K562 (cell line): ENCODE measurements around the gene FOXR1. TPM values are rescaled to one million over a fixed set of nuclear protein-coding genes. Genes with fewer than 3 reads are reported as not detected.

Experiments used
- ATAC-seq: fragments of 200-7000 bp; cut with Tn5 transposase; 3 replicates; pipeline ENCODE4 v1.9.1; 2020; ENCODE audit warnings: moderate library complexity
- BruUV-seq: library from RNA; stranded (reverse); fragments of 400-500 nt; replicated peaks from 2 replicates; lab custom pipeline; 2021; lab: Mats Ljungman, UMichigan
- CTCF ChIA-PET: fragments of 300-600 bp; formaldehyde crosslinking; extraction: SDS; loops from one replicate; lab custom pipeline; 2021; ENCODE audit warnings: low intra/inter-chr PET ratio; lab: Yijun Ruan, JAX
- POLR2A ChIA-PET: fragments of 300-600, 350-650 bp; sonication (Branson Sonifier 250); formaldehyde crosslinking; extraction: SDS; loops from one replicate; lab custom pipeline; 2021; ENCODE audit warnings: antibody characterized with exemption, inconsistent platforms; lab: Yijun Ruan, JAX
- DNase-seq, 4 experiments: peaks; one replicate each; pipeline versions ENCODE4 v3.0.0 to v3.0.0-alpha.2; 2011 to 2018; ENCODE audit warnings: low spot score in 3 of 4, mixed read lengths in 3 of 4; ENCODE audit errors: extremely low read depth in 1 of 4
- FAIRE-seq: peaks from 2 replicates; lab custom pipeline; 2011; peaks lifted over from hg19 to GRCh38; lab: Jason Lieb, UNC
- H2AFZ ChIP-seq: 2 replicates; pipeline ENCODE4 v1.6.0; 2011; ENCODE audit warnings: low read depth, low read length, control low read depth, inconsistent platforms
- H3K27ac ChIP-seq: fragments of 200-600 bp; 3 replicates; pipeline ENCODE4 v1.8.0; 2011; ENCODE audit warnings: low read depth, mild to moderate bottlenecking, control low read depth, inconsistent platforms, low read length, moderate library complexity, mixed read lengths; ENCODE audit errors: extremely low read depth
- H3K27me3 ChIP-seq, 2 experiments: fragments of 300-600 bp in 1 of 2; 2 replicates in 1 of 2; 3 replicates in 1 of 2; pipeline versions ENCODE4 v1.6.0 to v1.8.0; 2011; ENCODE audit warnings: inconsistent platforms in 2 of 2, low read length in 2 of 2, mild to moderate bottlenecking in 1 of 2, mixed read lengths in 1 of 2, moderate library complexity in 1 of 2; ENCODE audit not compliant: control insufficient read depth in 2 of 2, insufficient read depth in 2 of 2
- H3K36me3 ChIP-seq: fragments of 300-600 bp; 3 replicates; pipeline ENCODE4 v1.8.0; 2011; ENCODE audit warnings: mild to moderate bottlenecking, low read length, inconsistent platforms; ENCODE audit not compliant: control insufficient read depth, insufficient read depth
- H3K4me1 ChIP-seq, 2 experiments: fragments of 200-600 bp in 1 of 2; replicated peaks in 1 of 2; 2 replicates in 1 of 2; 3 replicates in 1 of 2; pipeline versions ENCODE4 v1.5.1 to v1.8.0; 2011; ENCODE audit warnings: inconsistent platforms in 2 of 2, low read length in 2 of 2, mild to moderate bottlenecking in 1 of 2, mixed read lengths in 1 of 2, moderate library complexity in 1 of 2; ENCODE audit not compliant: control insufficient read depth in 2 of 2, insufficient read depth in 2 of 2
- H3K4me2 ChIP-seq: 2 replicates; pipeline ENCODE4 v1.6.1; 2011; ENCODE audit warnings: low read length, control low read depth, inconsistent platforms, mixed read lengths; ENCODE audit not compliant: insufficient read depth
- H3K4me3 ChIP-seq: fragments of 200-600 bp; sonication (generic), shearing (Covaris generic); 2 replicates; pipeline ENCODE4 v1.5.1; 2016; ENCODE audit warnings: control low read depth, inconsistent platforms
- H3K79me2 ChIP-seq: fragments of 200-600 bp; 3 replicates; pipeline ENCODE4 v1.8.0; 2011; ENCODE audit warnings: low read length, inconsistent platforms; ENCODE audit not compliant: control insufficient read depth, insufficient read depth
- H3K9ac ChIP-seq, 2 experiments: 2 replicates each; pipeline versions ENCODE4 v1.6.0 to v1.6.1; 2011; ENCODE audit warnings: low read depth in 2 of 2, low read length in 2 of 2, control low read depth in 1 of 2, inconsistent platforms in 1 of 2, mild to moderate bottlenecking in 1 of 2, mixed read lengths in 1 of 2; ENCODE audit not compliant: insufficient read depth in 1 of 2
- H3K9me1 ChIP-seq: one replicate; pipeline ENCODE4 v1.6.0; 2011; ENCODE audit warnings: inconsistent platforms, mild to moderate bottlenecking, low read length, moderate library complexity; ENCODE audit not compliant: control insufficient read depth, insufficient read depth
- H3K9me3 ChIP-seq: replicated peaks from 2 replicates; pipeline ENCODE4 v1.5.1; 2011; ENCODE audit warnings: low read depth, low read length, inconsistent platforms; ENCODE audit not compliant: control insufficient read depth, insufficient read depth
- H4K20me1 ChIP-seq: replicated peaks from 2 replicates; pipeline ENCODE4 v1.6.1; 2011; ENCODE audit warnings: low read length, inconsistent platforms, mixed read lengths; ENCODE audit not compliant: control insufficient read depth, insufficient read depth
- ATF3 ChIP-seq, 2 experiments: fragments of 450-650 bp in 1 of 2; sonication (generic) in 1 of 2; formaldehyde crosslinking in 1 of 2; IDR thresholded peaks in 1 of 2; conservative IDR thresholded peaks in 1 of 2; 2 replicates each; pipeline versions ENCODE4 v1.6.1 to v1.8.1; 2016 to 2023; ENCODE audit warnings: mild to moderate bottlenecking in 2 of 2, moderate library complexity in 2 of 2, inconsistent platforms in 1 of 2, missing genetic modification reagents in 1 of 2
- CBFB ChIP-seq: sonication (generic); formaldehyde crosslinking; IDR thresholded peaks from 2 replicates; pipeline ENCODE4 v1.4.0; 2020; ENCODE audit warnings: mild to moderate bottlenecking, missing genetic modification reagents
- CBX1 ChIP-seq: sonication (generic); IDR thresholded peaks from 2 replicates; pipeline ENCODE4 v1.6.1; 2016; ENCODE audit warnings: antibody characterized with exemption, low read depth, mild to moderate bottlenecking
- CREB1 ChIP-seq, 2 experiments: sonication (generic) in 1 of 2; formaldehyde crosslinking in 1 of 2; IDR thresholded peaks; 2 replicates each; pipeline versions ENCODE4 v1.6.1 to v1.8.0; 2012 to 2022; ENCODE audit warnings: inconsistent platforms in 1 of 2, mild to moderate bottlenecking in 1 of 2, missing genetic modification reagents in 1 of 2, moderate library complexity in 1 of 2
- CTCF ChIP-seq, 3 experiments: IDR thresholded peaks in 2 of 3; conservative IDR thresholded peaks in 1 of 3; 2 replicates each; pipeline ENCODE4 v1.5.1; 2011 to 2012; ENCODE audit warnings: low read length in 3 of 3, mild to moderate bottlenecking in 3 of 3, control low read depth in 2 of 3, improper control_type of control experiment in 1 of 3, inconsistent platforms in 1 of 3, low read depth in 1 of 3, mixed read lengths in 1 of 3, moderate library complexity in 1 of 3; ENCODE audit not compliant: insufficient read depth in 2 of 3
- E2F3 ChIP-seq: fragments of 250-450 bp; sonication (Bioruptor Pico); IDR thresholded peaks from 2 replicates; pipeline ENCODE4 v1.4.0; 2020; ENCODE audit warnings: mild to moderate bottlenecking
- HDAC8 ChIP-seq: fragments of 450-650 bp; IDR thresholded peaks from 2 replicates; pipeline ENCODE4 v1.6.1; 2016; ENCODE audit warnings: mild to moderate bottlenecking, missing genetic modification characterization, moderate library complexity, missing compliant biosample characterization
- HOMEZ ChIP-seq: fragments of 250-450 bp; sonication (Bioruptor Pico); IDR thresholded peaks from 2 replicates; pipeline ENCODE4 v1.4.0; 2020; ENCODE audit warnings: mild to moderate bottlenecking, moderate library complexity
- HSF4 ChIP-seq: fragments of 250-450 bp; sonication (Bioruptor Pico); IDR thresholded peaks from 2 replicates; pipeline ENCODE4 v2.1.2; 2022; ENCODE audit warnings: mild to moderate bottlenecking, moderate library complexity, borderline replicate concordance
- SRSF7 ChIP-seq: fragments of 200-400 bp; formaldehyde crosslinking; optimal IDR thresholded peaks from 2 replicates; pipeline ENCODE3; 2017; ENCODE audit warnings: mild to moderate bottlenecking, low read depth, low read length
- ZNF668 ChIP-seq: fragments of 250-450 bp; sonication (Bioruptor Pico); IDR thresholded peaks from 2 replicates; pipeline ENCODE4 v1.8.0; 2022; ENCODE audit warnings: mild to moderate bottlenecking, inconsistent platforms
- WGBS: fragments of 100-300 bp; shearing (Covaris generic); methylation state at CpG from one replicate; pipeline ENCODE4 v1.1.6; 2016; ENCODE audit warnings: low coverage, mixed read lengths; ENCODE audit not compliant: insufficient coverage; ENCODE audit errors: missing lambda C conversion rate; 5-methylcytosine and 5-hydroxymethylcytosine counted together
- in situ Hi-C: fragments of 300-500 bp; cut with MboI; formaldehyde crosslinking; loops from 4 replicates; pipeline ENCODE4 v1.15.0; 2018; ENCODE audit warnings: inconsistent platforms, mixed read lengths
- intact Hi-C: fragments of 100-400 bp; cut with micrococcal nuclease; formaldehyde crosslinking; loops from 2 replicates; pipeline ENCODE4 v1.14.2; 2022
- polyA plus RNA-seq, 8 experiments: library from polyadenylated mRNA; depleted of rRNA in 4 of 8; stranded (reverse) in 5 of 8; unstranded in 3 of 8; fragments of >200 nt; fragmentation: Nextera tagmentation in 2 of 8; fragmentation: Illumina TruSeq in 1 of 8; extraction: Ambion mirVana in 2 of 8; extraction: Trizol in 1 of 8; gene quantifications; 2 replicates each; pipeline versions ENCODE4 v1.2.1 to v1.2.3, GENCODE V29; 2011 to 2014; ENCODE audit warnings: inconsistent platforms in 1 of 8, missing spikeins in 1 of 8
- total RNA-seq, 7 experiments: library from RNA; depleted of rRNA in 6 of 7; stranded (reverse); fragments of >200 nt in 6 of 7; fragmentation: Illumina TruSeq in 2 of 7; extraction: Trizol in 2 of 7; gene quantifications; 2 replicates each; pipeline versions ENCODE4 v1.2.1 to v1.2.3, GENCODE V29; 2011 to 2021; ENCODE audit warnings: low replicate concordance in 1 of 7

Gene FOXR1
- total and polyA plus RNA-seq, 9 of the 15 experiments (the other 6 are each of a cell fraction or from before 2014, with no cell fraction given): not detected

GRCh38 chr11:118956094-118956846 is 15.3 kb upstream of the FOXR1 start, which contains the start of gene UPK2 (continued):
- TF ChIP-seq CTCF (IDR thresholded peaks at IDR 0.05 in 2 of 3, conservative IDR thresholded peaks at IDR 0.05 in 1 of 3; ENCODE audit: insufficient read depth in 2 of 3, low read depth in 1 of 3, low read length in 3 of 3) (peak; percentile 92 to 97 (median 95)), CBFB (peak; percentile 61; the same call in 1 of the 2 replicates), HSF4 (CRISPR knock-in tag) (no peak)
- TF ChIP-seq, all 486 proteins: peak for 28

- H2AFZ ChIP-seq: no peak overlapping the region
- no peak overlapping the region for H3K4me3 ChIP-seq
- ChIA-PET POLR2A (interaction anchor here (0.5 to 0.6 kb wide), 4 partner anchors 33 to 587 kb away, joined by 3 read pairs; no protein-coding TSS in a partner anchor), CTCF (interaction anchor here (1.4 to 2.8 kb wide), 3 partner anchors 50 to 298 kb away, joined by 9 to 18 read pairs (median 14); no protein-coding TSS in a partner anchor)
- DNase-seq (no peak), ATAC-seq (no peak), FAIRE-seq (no peak)
- BruUV-seq: no TSS peak
- intact Hi-C loops (loop anchor here (1.0 to 10.0 kb wide), 3 partner anchors 28 to 302 kb away; no protein-coding TSS in a partner anchor), in situ Hi-C loops (no loop called here)
- no peaks in the 10 kb centered on the region for H3K9me3 ChIP-seq
- 16% methylated on average over 13 of the region's 14 CpGs for WGBS
- H3K79me2 ChIP-seq: no peaks in the 10 kb centered on the region
- H3K36me3 ChIP-seq: no peaks in the 10 kb centered on the region
- no peak overlapping the region; the same call in 1 of the 2 replicates for H3K4me2 ChIP-seq
- H3K27ac ChIP-seq: no peak overlapping the region
- H3K9ac ChIP-seq: peak overlapping the region in 1 of 2 experiments; percentile 42; a peak in 1 of 4 replicates
- peaks cover 0 to 22% of the 10 kb centered on the region in 2 experiments; a peak in 3 of 5 replicates for H3K4me1 ChIP-seq
- H3K27me3 ChIP-seq: peaks cover 8 to 27% of the 10 kb centered on the region in 2 experiments; a peak in 4 of 5 replicates
- H3K9me1 ChIP-seq: no peaks in the 10 kb centered on the region
- H4K20me1 ChIP-seq: no peaks in the 10 kb centered on the region; the same call in none of the 2 replicates
- TF ChIP-seq HDAC8 (tag): no peak
- TF ChIP-seq ATF3 (IDR thresholded peaks at IDR 0.05): no peak
- no peak for TF ChIP-seq ATF3 (CRISPR knock-in tag; conservative IDR thresholded peaks at IDR 0.05)
- TF ChIP-seq CBX1: no peak
- TF ChIP-seq ZNF668 (CRISPR knock-in tag): no peak
- TF ChIP-seq E2F3 (CRISPR knock-in tag): no peak
- no peak for TF ChIP-seq HOMEZ (CRISPR knock-in tag)
- TF ChIP-seq SRSF7: no peak
- no peak for TF ChIP-seq CREB1 (IDR thresholded peaks at IDR 0.05)
- TF ChIP-seq CREB1 (CRISPR knock-in tag; IDR thresholded peaks at IDR 0.05): no peak
These were observed 14.6 kb upstream of the FOXR1 start for GRCh38 chr11:118956847-118957469.
